Esophagus muscularis mucosa (tissue), 4 donors: Measurements from ENCODE around the gene SPATA16.

Experiments used
- EP300 ChIP-seq: sonication (generic); formaldehyde crosslinking; IDR thresholded peaks from one replicate; pipeline ENCODE4 v1.6.1; 2017; ENCODE audit warnings: antibody characterized with exemption
- POLR2A ChIP-seq: fragments of 450-650 bp; IDR thresholded peaks from one replicate; pipeline ENCODE4 v1.6.1; 2017; ENCODE audit warnings: antibody characterized with exemption, moderate library complexity, mild to moderate bottlenecking, low read depth
- POLR2AphosphoS5 ChIP-seq, 2 donors: sonication (generic); formaldehyde crosslinking; IDR thresholded peaks; one replicate each; pipeline ENCODE4 v1.6.1; 2017; ENCODE audit warnings: antibody characterized with exemption in 2 of 2
- TF ChIP-seq, protein P1 (sequence below), 3 experiments: fragments of 200-600 bp in 2 of 3; fragments of 450-650 bp in 1 of 3; sonication (generic) in 2 of 3; IDR thresholded peaks; one replicate each; pipeline ENCODE4 v1.5.1; 2017 to 2019; ENCODE audit warnings: antibody characterized with exemption in 3 of 3, mild to moderate bottlenecking in 2 of 3, moderate library complexity in 1 of 3

- TF ChIP-seq, protein P1, sequence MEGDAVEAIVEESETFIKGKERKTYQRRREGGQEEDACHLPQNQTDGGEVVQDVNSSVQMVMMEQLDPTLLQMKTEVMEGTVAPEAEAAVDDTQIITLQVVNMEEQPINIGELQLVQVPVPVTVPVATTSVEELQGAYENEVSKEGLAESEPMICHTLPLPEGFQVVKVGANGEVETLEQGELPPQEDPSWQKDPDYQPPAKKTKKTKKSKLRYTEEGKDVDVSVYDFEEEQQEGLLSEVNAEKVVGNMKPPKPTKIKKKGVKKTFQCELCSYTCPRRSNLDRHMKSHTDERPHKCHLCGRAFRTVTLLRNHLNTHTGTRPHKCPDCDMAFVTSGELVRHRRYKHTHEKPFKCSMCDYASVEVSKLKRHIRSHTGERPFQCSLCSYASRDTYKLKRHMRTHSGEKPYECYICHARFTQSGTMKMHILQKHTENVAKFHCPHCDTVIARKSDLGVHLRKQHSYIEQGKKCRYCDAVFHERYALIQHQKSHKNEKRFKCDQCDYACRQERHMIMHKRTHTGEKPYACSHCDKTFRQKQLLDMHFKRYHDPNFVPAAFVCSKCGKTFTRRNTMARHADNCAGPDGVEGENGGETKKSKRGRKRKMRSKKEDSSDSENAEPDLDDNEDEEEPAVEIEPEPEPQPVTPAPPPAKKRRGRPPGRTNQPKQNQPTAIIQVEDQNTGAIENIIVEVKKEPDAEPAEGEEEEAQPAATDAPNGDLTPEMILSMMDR (IDR thresholded peaks at IDR 0.05) = no peak
- TF ChIP-seq POLR2A (no peak), POLR2AphosphoS5 (IDR thresholded peaks at IDR 0.05) (no peak), EP300 (no peak)
These were observed 137.1 kb downstream of the SPATA16 start for GRCh38 chr3:173003956-173004355.
